ENCODE results near the gene CAMTA1.
A peak's percentile ranks its signal among the peaks of the same experiment; 100 is the strongest.

The CAMTA1 gene

DNA sequence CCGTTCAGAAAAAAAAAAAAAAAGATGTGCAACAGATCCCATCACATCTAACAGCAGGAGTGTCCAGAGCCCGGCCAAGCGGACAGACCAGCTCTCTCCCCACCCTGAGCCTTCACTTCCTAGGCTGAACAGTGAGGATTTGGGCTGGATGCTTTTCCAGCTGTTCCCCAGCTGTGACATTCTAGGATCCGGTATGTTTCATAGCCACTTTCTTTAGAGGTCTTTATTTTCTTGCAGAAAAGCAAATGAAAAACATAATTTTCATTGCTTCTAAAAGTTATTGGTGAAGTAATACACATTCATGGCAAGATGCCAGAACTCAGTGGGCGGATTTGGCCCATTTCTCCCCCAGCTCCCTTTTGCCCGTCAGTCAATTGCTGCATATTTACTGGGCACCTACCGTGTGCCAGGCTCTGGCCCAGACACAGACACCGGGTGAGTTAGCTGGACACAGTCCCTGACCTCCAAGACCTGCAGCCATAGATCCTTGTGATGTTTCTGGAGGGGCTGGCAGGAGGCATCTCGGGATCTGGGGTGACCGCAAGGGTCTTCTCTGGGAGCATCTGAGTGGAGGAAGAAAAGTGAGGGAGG, 772.1 kb downstream of the CAMTA1 start:
- no peak overlapping the region for H3K27ac ChIP-seq (ENCODE audit: poor library complexity, severe bottlenecking)
- H3K4me3 ChIP-seq (ENCODE audit: severe bottlenecking), result no peak overlapping the region
- ATAC-seq (ENCODE audit: low read depth), result no peak
- no peaks in the 10 kb centered on the region for H3K4me1 ChIP-seq (ENCODE audit: insufficient read depth, poor library complexity, severe bottlenecking)
- TF ChIP-seq, protein P1, sequence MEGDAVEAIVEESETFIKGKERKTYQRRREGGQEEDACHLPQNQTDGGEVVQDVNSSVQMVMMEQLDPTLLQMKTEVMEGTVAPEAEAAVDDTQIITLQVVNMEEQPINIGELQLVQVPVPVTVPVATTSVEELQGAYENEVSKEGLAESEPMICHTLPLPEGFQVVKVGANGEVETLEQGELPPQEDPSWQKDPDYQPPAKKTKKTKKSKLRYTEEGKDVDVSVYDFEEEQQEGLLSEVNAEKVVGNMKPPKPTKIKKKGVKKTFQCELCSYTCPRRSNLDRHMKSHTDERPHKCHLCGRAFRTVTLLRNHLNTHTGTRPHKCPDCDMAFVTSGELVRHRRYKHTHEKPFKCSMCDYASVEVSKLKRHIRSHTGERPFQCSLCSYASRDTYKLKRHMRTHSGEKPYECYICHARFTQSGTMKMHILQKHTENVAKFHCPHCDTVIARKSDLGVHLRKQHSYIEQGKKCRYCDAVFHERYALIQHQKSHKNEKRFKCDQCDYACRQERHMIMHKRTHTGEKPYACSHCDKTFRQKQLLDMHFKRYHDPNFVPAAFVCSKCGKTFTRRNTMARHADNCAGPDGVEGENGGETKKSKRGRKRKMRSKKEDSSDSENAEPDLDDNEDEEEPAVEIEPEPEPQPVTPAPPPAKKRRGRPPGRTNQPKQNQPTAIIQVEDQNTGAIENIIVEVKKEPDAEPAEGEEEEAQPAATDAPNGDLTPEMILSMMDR (IDR thresholded peaks at IDR 0.05; ENCODE audit: poor library complexity, severe bottlenecking), result no peak
- no peaks in the 10 kb centered on the region for H3K9me3 ChIP-seq (ENCODE audit: severe bottlenecking)
- DNase-seq (ENCODE audit: low spot score), result peak; percentile 20
- no peaks in the 10 kb centered on the region for H3K36me3 ChIP-seq (ENCODE audit: low read depth)
- H3K27me3 ChIP-seq (ENCODE audit: insufficient read depth, poor library complexity, severe bottlenecking), result no peaks in the 10 kb centered on the region

DNA sequence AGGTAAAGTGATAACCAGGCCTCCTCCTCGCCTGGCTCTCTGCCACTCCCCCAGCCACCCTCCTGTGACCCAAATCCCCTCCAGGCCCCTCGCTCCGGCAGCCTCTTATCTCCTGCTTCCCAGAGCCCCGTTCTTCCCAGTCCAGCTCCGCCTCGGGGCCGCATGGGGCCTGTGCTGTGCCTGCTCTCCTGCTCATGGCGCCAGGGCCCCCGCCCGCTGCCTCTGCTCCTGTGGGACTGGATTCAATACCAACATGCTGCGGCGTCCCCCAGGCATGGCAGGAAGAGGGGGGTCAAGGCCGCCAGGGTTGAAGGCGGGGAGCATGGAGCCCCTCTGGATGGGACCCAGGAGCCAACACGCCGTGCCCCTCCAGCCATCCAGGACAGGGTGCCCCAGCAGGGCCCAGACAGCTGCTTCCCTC, 772.8 kb downstream of the CAMTA1 start:
- ATAC-seq (ENCODE audit: low read depth) (no peak), DNase-seq (ENCODE audit: low spot score) (no peak)
- TF ChIP-seq, protein P1 (IDR thresholded peaks at IDR 0.05; ENCODE audit: poor library complexity, severe bottlenecking), result no peak
- no peaks in the 10 kb centered on the region for H3K9me3 ChIP-seq (ENCODE audit: severe bottlenecking)
- H3K27me3 ChIP-seq (ENCODE audit: insufficient read depth, poor library complexity, severe bottlenecking), result no peaks in the 10 kb centered on the region
- no peak overlapping the region for H3K4me3 ChIP-seq (ENCODE audit: severe bottlenecking)
- no peak overlapping the region for H3K27ac ChIP-seq (ENCODE audit: poor library complexity, severe bottlenecking)
- H3K36me3 ChIP-seq (ENCODE audit: low read depth), result no peaks in the 10 kb centered on the region
- H3K4me1 ChIP-seq (ENCODE audit: insufficient read depth, poor library complexity, severe bottlenecking), result no peaks in the 10 kb centered on the region

DNA sequence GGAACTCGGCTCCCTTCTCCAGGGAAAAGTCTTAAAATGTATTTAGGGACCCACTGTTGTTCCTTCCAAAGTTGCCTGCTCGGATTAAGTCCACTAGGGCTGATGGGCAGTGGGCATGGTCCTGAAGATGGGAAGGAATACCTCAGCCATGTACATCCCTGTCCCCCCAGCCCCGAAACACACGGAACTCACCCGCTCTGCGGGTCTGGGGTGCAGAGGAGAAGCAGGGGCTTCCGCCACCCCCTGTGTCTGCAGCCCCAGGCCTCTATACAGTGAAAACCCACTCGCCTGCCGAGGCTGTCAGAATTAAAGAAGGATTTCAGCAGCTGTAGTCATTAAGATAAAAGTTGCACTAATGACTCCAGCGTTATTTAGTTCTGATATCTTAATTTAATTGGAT, 773.2 kb downstream of the CAMTA1 start:
- Histone ChIP-seq H3K4me1 (ENCODE audit: insufficient read depth, poor library complexity, severe bottlenecking) (no peaks in the 10 kb centered on the region), H3K4me3 (ENCODE audit: severe bottlenecking) (no peak overlapping the region), H3K27ac (ENCODE audit: poor library complexity, severe bottlenecking) (no peak overlapping the region), H3K27me3 (ENCODE audit: insufficient read depth, poor library complexity, severe bottlenecking) (no peaks in the 10 kb centered on the region), H3K9me3 (ENCODE audit: severe bottlenecking) (no peaks in the 10 kb centered on the region), H3K36me3 (ENCODE audit: low read depth) (no peaks in the 10 kb centered on the region)
- ATAC-seq (ENCODE audit: low read depth) (no peak), DNase-seq (ENCODE audit: low spot score) (no peak)
- TF ChIP-seq, protein P1 (IDR thresholded peaks at IDR 0.05; ENCODE audit: poor library complexity, severe bottlenecking), result no peak

DNA sequence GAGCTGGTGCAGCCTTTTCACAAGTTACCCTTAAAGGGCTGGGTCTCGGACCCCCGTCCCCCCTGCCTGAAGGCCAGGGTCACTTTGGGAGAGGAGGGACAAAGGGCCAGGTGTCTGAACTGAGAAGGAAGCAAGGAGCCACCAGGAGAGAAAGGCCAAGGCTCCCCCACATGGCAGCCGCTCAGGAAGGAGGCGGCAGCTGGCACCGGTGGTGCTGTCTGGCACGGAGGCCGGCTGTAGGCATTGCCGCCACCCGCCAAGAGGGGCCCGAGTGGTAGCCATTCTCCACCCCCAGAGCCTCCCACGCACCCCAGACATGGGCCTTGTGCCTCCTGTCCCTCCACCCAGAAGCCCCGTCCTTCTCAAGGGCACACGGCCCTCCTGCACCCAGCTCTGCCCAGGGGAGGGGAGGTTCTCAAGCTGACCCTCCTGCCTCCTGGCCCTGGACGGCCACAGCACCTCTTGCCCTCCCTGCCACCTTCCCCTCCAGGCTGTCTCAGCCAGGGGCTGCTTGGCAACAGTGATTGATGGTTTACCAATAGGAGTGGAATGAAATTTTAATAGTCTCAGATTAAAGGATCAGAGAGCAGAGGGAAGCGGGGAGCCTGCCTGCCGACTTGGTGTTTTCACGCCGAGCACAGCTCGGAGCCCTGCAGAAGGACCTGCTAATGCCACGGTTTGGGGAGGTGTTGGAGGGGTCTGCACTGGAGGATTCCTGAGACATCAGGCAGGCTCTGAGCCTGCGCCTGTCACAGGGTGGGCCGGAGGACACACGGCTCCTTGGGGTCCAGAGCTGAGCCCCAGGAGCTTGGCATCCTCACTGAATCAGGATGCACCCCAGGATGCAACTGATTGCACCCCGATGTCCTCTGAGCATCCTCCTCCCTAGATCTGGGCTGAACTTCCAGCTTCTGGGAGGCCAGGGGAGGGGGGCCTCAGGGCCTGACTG, 773.9 kb downstream of the CAMTA1 start:
- Histone ChIP-seq H3K27ac (ENCODE audit: poor library complexity, severe bottlenecking) (no peak overlapping the region), H3K4me1 (ENCODE audit: insufficient read depth, poor library complexity, severe bottlenecking) (no peaks in the 10 kb centered on the region), H3K4me3 (ENCODE audit: severe bottlenecking) (no peak overlapping the region), H3K36me3 (ENCODE audit: low read depth) (no peaks in the 10 kb centered on the region), H3K27me3 (ENCODE audit: insufficient read depth, poor library complexity, severe bottlenecking) (no peaks in the 10 kb centered on the region), H3K9me3 (ENCODE audit: severe bottlenecking) (no peaks in the 10 kb centered on the region)
- ATAC-seq (ENCODE audit: low read depth), result no peak; the same call in 2 of the 3 replicates
- DNase-seq (ENCODE audit: low spot score), result peak; percentile 20
- TF ChIP-seq, protein P1 (IDR thresholded peaks at IDR 0.05; ENCODE audit: poor library complexity, severe bottlenecking), result no peak

All from RWPE2 (cell line).